Measurements from ENCODE around the gene GPR17.

Gene GPR17

GRCh38 chr2:127614731-127615130 is 31.2 kb upstream of the GPR17 start:
- DNase-seq: no peak

GRCh38 chr2:127615511-127616166 is 30.3 kb upstream of the GPR17 start:
- no peak for DNase-seq

GRCh38 chr2:127618551-127619202 is 27.3 kb upstream of the GPR17 start:
- no peak for DNase-seq

- no peak for DNase-seq
Measured at GRCh38 chr2:127619203-127619590, 26.8 kb upstream of the GPR17 start.

DNA sequence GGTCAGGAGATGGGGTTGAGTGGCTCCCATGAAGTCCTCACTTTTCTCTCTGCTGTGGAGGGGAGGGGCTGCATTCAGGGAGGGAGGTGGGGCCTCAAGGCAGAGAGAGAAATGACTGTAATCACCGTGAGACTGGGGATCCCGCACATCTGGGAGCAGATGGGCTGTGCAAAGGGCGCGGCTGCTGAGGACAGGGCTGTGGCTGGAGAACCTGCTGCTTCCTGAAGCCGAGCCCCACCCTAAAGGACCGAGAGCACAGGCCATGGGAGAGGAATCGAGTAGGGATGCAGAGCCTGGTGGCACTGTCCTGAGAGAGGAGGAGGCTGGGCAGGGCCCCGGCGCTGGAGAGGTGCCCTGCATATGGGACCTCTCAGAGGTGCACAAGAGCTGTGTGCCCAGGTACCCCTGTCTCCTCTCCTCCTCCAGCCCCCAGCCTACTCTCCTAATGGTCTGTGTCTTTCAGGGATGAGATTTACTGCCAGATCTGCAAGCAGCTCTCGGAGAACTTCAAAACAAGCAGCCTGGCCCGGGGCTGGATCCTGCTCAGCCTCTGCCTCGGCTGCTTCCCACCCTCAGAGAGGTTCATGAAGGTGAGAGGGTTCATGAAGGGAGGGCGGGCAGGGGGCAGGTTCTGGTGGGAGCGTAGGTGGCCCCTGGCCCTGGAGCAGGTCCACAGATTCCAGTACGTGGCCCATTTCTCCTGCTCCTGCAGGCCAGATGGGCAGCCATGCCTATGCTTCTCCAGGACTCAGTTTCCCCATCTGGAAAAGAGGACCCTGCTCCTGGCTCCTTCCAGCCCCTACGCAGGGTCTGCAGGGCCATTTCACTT is 25.9 kb upstream of the GPR17 start:
- no peak for DNase-seq

GRCh38 chr2:127620866-127621265 is 25.1 kb upstream of the GPR17 start:
- DNase-seq: no peak

DNA sequence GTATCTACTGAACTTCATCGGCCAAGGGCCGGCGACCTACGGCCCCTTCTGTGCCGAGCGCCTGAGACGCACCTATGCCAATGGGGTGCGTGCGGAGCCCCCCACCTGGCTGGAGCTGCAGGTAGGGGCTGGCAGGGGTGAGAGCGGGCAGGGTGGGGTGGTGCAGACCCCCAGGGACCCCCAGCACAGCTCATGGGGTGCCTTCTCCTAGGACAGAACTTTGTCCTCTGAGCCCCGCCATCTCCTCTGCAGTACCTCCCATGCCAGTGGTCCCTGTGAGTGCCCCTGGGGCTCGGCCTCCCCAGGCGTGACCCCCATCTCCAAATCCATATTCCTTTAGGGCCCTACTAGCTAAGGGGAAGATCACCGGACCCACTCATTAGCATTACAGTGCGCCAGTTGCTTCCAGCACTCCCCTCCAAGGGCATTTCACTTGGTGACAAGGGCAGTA is 23.9 kb upstream of the GPR17 start:
- no peak for DNase-seq

DNA sequence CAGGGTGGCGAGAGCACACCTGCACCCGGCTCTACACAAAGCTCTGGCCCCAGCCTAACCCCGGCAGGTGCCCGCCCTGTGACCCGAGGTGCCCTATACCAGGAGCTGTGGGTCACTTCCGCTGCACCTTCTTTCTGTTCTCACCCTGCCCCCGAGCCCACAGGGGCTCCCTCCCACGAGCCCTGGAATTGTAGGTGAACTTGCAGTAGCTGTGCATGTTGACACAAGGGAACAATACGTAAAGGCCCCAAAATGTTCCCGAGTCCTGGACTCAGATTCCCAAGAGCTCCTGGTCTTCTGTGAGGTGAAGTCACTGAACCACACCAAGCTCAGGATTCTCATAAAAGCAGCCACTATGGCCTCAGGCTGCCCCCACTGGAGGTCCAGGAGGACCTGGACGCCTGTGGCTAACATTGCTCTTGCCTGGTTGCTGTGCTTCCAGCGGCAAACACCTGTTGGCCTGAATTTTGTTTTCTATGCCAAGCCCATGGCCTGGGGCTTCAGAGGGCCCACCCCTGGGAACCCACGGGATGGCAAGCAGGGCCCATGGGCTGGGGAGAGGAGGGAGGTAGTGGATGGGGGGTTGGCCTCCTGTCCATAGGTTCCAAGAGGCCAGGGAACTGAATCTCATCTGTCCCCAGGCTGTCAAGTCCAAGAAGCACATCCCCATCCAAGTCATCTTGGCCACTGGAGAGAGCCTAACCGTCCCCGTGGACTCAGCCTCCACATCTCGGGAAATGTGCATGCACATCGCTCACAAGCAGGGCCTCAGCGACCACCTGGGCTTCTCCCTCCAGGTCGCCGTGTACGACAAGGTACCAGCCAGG is 23.2 kb upstream of the GPR17 start:
- DNase-seq: no peak

- DNase-seq: no peak
Measured at GRCh38 chr2:127623388-127624319, 22.3 kb upstream of the GPR17 start.

DNA sequence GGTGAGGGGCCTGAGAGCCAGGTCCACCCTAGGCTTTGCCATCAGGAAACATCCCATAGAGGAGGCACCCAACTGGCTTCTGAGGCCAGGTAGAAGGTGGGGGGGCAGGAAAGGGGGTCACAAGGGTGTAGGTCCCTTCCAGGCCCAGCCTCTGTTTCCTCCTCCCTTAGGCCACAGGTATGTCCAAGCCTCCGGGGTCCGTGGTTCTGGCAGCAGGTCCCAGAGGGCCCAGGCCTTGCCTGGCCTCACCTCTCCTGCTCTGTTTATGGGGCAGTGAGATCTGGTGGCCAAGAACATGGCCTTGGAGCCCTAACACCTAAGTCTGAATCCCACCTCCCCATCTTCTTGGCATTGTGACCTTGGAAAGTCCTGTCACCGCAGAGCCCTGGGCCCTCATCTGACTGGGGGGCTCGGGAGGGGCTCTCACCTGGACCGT is 21.6 kb upstream of the GPR17 start:
- DNase-seq: no peak

- DNase-seq: no peak
Measured at GRCh38 chr2:127624756-127625571, 21.0 kb upstream of the GPR17 start.

- no peak for DNase-seq
Measured at GRCh38 chr2:127625572-127625951, 20.4 kb upstream of the GPR17 start.

DNA sequence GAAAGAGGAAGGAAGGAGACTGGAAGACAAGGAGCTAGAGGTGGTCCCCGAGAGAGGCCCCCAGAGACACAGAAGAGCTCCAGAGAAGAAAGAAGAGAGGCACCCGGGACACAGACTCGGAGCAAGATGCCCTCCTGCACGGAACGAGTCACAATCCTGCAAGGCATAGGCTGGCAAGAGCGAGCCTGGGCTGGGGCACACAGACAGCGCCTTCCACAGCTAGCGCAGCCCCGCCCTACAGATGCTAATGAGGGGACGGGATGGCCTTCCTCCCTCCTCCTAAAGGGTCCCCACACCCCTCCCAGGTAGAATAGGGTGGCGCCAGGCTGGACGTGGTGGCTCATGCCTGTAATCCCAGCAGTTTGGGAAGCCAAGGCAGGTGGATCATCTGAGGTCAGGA is 19.8 kb upstream of the GPR17 start:
- DNase-seq: no peak

DNA sequence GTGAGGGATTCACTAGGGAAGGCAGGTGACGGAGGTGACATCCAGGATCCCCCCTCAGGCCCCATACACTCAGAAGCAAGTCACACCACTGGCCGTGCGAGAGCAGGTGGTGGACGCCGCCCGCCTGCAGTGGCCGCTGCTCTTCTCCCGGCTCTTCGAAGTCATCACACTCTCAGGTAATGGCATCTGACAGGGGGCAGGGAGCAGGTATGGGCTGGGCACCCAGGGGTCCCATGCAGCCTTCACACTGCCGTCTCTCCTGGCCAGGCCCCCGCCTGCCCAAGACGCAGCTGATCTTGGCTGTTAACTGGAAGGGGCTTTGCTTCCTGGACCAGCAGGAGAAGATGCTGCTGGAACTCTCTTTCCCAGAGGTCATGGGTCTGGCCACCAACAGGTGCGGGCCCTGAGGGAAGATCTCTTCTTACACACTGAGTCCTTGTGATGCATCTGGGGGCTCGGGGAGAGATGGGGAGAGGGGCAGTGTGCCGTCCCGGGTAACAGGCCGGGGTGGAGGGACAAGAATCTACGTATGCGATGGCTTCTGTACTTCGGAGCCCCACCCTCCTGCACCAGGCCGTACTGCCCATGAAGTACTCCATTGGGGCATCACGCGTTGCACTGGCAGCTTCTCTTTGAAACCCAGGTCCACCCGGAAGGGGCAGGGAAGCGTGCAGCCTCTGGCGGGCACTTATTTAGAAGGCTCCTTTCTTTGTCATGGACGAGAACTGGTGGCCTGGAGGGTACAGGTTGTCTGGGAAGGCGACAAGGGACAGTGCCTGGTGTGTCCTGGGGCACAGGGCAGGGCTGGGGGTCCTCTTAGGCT is 18.8 kb upstream of the GPR17 start:
- DNase-seq: no peak

DNA sequence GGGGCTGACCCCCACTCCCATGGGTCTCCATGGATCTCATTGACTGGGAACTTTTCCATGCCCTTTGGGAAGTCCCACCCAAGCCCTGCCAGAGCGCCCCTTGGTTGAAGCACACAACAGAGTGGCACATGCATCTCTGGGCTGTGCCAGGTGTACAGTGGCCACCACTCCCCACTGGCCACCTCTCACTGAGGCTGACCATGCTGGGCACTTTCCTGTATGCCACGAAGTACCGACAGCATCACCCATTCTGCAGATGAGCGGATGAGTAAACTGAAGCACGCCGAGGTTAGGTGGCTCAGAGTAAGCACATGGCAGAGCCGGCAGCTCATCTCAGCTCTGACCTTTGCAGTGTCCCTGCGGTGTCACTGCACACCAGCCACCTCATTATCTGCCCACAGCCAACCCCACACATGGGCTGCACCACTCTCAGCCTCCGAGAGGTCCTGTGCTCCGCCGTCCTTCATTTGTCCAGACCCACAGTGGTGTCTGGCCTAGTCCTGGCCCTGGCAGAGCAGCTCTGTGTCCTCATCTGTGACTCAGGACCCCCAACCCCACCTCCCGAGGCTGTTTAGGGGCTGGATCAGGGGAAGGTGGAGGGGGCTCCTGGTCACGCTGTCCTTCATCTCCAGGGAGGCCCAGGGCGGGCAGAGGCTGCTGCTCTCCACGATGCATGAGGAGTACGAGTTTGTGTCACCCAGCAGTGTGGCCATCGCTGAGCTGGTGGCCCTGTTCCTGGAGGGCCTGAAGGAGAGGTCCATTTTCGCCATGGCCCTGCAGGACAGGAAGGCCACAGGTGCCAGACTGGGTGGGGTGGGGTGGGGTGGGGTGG is 18.0 kb upstream of the GPR17 start:
- DNase-seq: no peak

- no peak for DNase-seq
Measured at GRCh38 chr2:127628767-127629614, 17.0 kb upstream of the GPR17 start.

DNA sequence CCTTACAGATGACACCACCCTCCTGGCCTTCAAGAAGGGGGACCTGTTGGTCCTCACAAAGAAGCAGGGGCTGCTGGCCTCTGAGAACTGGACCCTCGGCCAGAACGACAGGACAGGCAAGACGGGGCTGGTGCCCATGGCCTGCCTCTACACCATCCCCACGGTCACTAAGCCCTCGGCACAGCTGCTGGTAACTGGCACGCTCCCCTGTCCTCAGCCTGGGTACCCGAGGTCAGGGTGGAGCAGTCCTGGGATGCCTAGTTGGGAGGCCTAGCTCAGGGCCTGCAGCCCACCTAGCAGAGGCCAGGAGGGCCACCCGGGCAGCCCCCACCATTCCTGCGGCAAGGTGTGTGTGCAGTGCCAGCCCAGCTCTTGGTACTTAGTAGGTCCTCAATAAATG is 16.3 kb upstream of the GPR17 start:
- DNase-seq: no peak

All from activated CD4-positive, alpha-beta T cell treated with anti-CD3 and anti-CD28 coated beads, Interleukin-10, Interleukin-2, amounts not matched to agents 100 ng/mL and 50 ng/mL, durations not matched to agents 16 hours and 8 hours (primary cell).